ENCODE measurements around the gene CHD9.
"Not testable (repeated sequence)": the region's sequence is repeated elsewhere in the genome, so short reads cannot be mapped to it uniquely, and the experiment has no call there.

The CHD9 gene

GRCh38 chr16:53035176-53035942, 19.4 kb upstream of the CHD9 start:
- no peaks in the 10 kb centered on the region for H3K9me3 ChIP-seq (replicated peaks; ENCODE audit: insufficient read depth, low read length)
- TF ChIP-seq EZH2 (optimal IDR thresholded peaks at IDR 0.05; ENCODE audit: low read depth, low read length) (no peak), EZH2phosphoT487 (IDR thresholded peaks at IDR 0.05; ENCODE audit: low read length) (no peak), CTCF (IDR thresholded peaks at IDR 0.05; ENCODE audit: low read length) (no peak)

GRCh38 chr16:53036066-53036465, 18.7 kb upstream of the CHD9 start:
- Histone ChIP-seq H3K27ac (ENCODE audit: low read length) (no peak overlapping the region), H3K4me1 (ENCODE audit: low read length) (no peaks in the 10 kb centered on the region), H3K36me3 (replicated peaks; ENCODE audit: insufficient read depth, low read length) (no peaks in the 10 kb centered on the region), H3F3A (ENCODE audit: insufficient read depth, low read length) (no peaks in the 10 kb centered on the region), H2AFZ (ENCODE audit: low read length) (no peak overlapping the region), H3K4me2 (ENCODE audit: low read depth, low read length) (no peak overlapping the region), H3K4me3 (ENCODE audit: low read length) (no peak overlapping the region), H3K9me3 (replicated peaks; ENCODE audit: insufficient read depth, low read length) (no peaks in the 10 kb centered on the region), H3K9me2 (replicated peaks; ENCODE audit: insufficient read depth, low read length) (no peaks in the 10 kb centered on the region), H3K27me3 (replicated peaks; ENCODE audit: insufficient read depth, low read length) (no peaks in the 10 kb centered on the region), H3K79me2 (ENCODE audit: low read length) (no peaks in the 10 kb centered on the region), H4K20me1 (ENCODE audit: insufficient read depth, low read length) (no peaks in the 10 kb centered on the region), H3K9ac (ENCODE audit: low read length) (no peak overlapping the region)
- DNase-seq: no peak
- TF ChIP-seq EZH2 (optimal IDR thresholded peaks at IDR 0.05; ENCODE audit: low read depth, low read length): no peak
- no peak for TF ChIP-seq CTCF (IDR thresholded peaks at IDR 0.05; ENCODE audit: low read length)
- TF ChIP-seq EZH2phosphoT487 (IDR thresholded peaks at IDR 0.05; ENCODE audit: low read length): no peak

More at GRCh38 chr16:53035176-53035942, 19.4 kb upstream of the CHD9 start:
- H3K27me3 ChIP-seq (replicated peaks; ENCODE audit: insufficient read depth, low read length): no peaks in the 10 kb centered on the region
- H3K36me3 ChIP-seq (replicated peaks; ENCODE audit: insufficient read depth, low read length): no peaks in the 10 kb centered on the region
- no peak overlapping the region for H3K9ac ChIP-seq (ENCODE audit: low read length)
- no peaks in the 10 kb centered on the region for H3F3A ChIP-seq (ENCODE audit: insufficient read depth, low read length)
- H3K27ac ChIP-seq (ENCODE audit: low read length): no peak overlapping the region
- H3K4me1 ChIP-seq (ENCODE audit: low read length): no peaks in the 10 kb centered on the region
- no peaks in the 10 kb centered on the region for H3K9me2 ChIP-seq (replicated peaks; ENCODE audit: insufficient read depth, low read length)
- DNase-seq: no peak
- no peak overlapping the region for H2AFZ ChIP-seq (ENCODE audit: low read length)
- no peaks in the 10 kb centered on the region for H3K79me2 ChIP-seq (ENCODE audit: low read length)
- H3K4me3 ChIP-seq (ENCODE audit: low read length): no peak overlapping the region
- H3K4me2 ChIP-seq (ENCODE audit: low read depth, low read length): no peak overlapping the region
- no peaks in the 10 kb centered on the region for H4K20me1 ChIP-seq (ENCODE audit: insufficient read depth, low read length)

- not testable (repeated sequence) for H2AFZ ChIP-seq (ENCODE audit: low read length); H3K36me3 ChIP-seq (replicated peaks; ENCODE audit: insufficient read depth, low read length); H3K4me1 ChIP-seq (ENCODE audit: low read length); H3K79me2 ChIP-seq (ENCODE audit: low read length); H3K4me2 ChIP-seq (ENCODE audit: low read depth, low read length); H3K9me3 ChIP-seq (replicated peaks; ENCODE audit: insufficient read depth, low read length); H3F3A ChIP-seq (ENCODE audit: insufficient read depth, low read length); DNase-seq; H3K9me2 ChIP-seq (replicated peaks; ENCODE audit: insufficient read depth, low read length); H3K27me3 ChIP-seq (replicated peaks; ENCODE audit: insufficient read depth, low read length); H3K9ac ChIP-seq (ENCODE audit: low read length); H3K27ac ChIP-seq (ENCODE audit: low read length); H4K20me1 ChIP-seq (ENCODE audit: insufficient read depth, low read length); H3K4me3 ChIP-seq (ENCODE audit: low read length)
Measured at GRCh38 chr16:53036711-53037110, 18.1 kb upstream of the CHD9 start.

GRCh38 chr16:53040788-53041187, 14.0 kb upstream of the CHD9 start:
- no peaks in the 10 kb centered on the region for H3K79me2 ChIP-seq (ENCODE audit: low read length)
- H3K4me1 ChIP-seq (ENCODE audit: low read length): no peaks in the 10 kb centered on the region
- no peaks in the 10 kb centered on the region for H3F3A ChIP-seq (ENCODE audit: insufficient read depth, low read length)
- H2AFZ ChIP-seq (ENCODE audit: low read length): no peak overlapping the region
- no peak overlapping the region for H3K27ac ChIP-seq (ENCODE audit: low read length)
- H4K20me1 ChIP-seq (ENCODE audit: insufficient read depth, low read length): no peaks in the 10 kb centered on the region
- no peak for TF ChIP-seq EZH2 (optimal IDR thresholded peaks at IDR 0.05; ENCODE audit: low read depth, low read length)
- TF ChIP-seq EZH2phosphoT487 (IDR thresholded peaks at IDR 0.05; ENCODE audit: low read length): no peak
- no peak for TF ChIP-seq CTCF (IDR thresholded peaks at IDR 0.05; ENCODE audit: low read length)
- H3K4me2 ChIP-seq (ENCODE audit: low read depth, low read length): no peak overlapping the region
- H3K27me3 ChIP-seq (replicated peaks; ENCODE audit: insufficient read depth, low read length): no peaks in the 10 kb centered on the region
- no peaks in the 10 kb centered on the region for H3K36me3 ChIP-seq (replicated peaks; ENCODE audit: insufficient read depth, low read length)
- no peaks in the 10 kb centered on the region for H3K9me3 ChIP-seq (replicated peaks; ENCODE audit: insufficient read depth, low read length)
- H3K9ac ChIP-seq (ENCODE audit: low read length): no peak overlapping the region
- no peak for DNase-seq
- no peaks in the 10 kb centered on the region for H3K9me2 ChIP-seq (replicated peaks; ENCODE audit: insufficient read depth, low read length)
- H3K4me3 ChIP-seq (ENCODE audit: low read length): no peak overlapping the region

Data from MM.1S (cell line).